GM10847 (cell line): ENCODE results near the gene SLC5A5.
A peak's percentile ranks its signal among the peaks of the same experiment; 100 is the strongest.

ENCODE experiments used
- POLR2A ChIP-seq: IDR thresholded peaks from 2 replicates; pipeline ENCODE4 v1.6.1; 2011; ENCODE audit not compliant: insufficient read length; ENCODE audit errors: extremely low read depth

Gene SLC5A5

GRCh38 chr19:17841810-17842662 is 29.7 kb upstream of the SLC5A5 start:
- no peak for TF ChIP-seq POLR2A

- no peak for TF ChIP-seq POLR2A
These were observed 29.0 kb upstream of the SLC5A5 start for GRCh38 chr19:17842663-17843291.

GRCh38 chr19:17843292-17843827 is 28.4 kb upstream of the SLC5A5 start:
- no peak for TF ChIP-seq POLR2A

- TF ChIP-seq POLR2A = no peak
These were observed 27.7 kb upstream of the SLC5A5 start for GRCh38 chr19:17843908-17844490.

- no peak for TF ChIP-seq POLR2A
These were observed 25.6 kb upstream of the SLC5A5 start for GRCh38 chr19:17846146-17846545.

- TF ChIP-seq POLR2A = peak; percentile 77
These were observed 24.0 kb upstream of the SLC5A5 start, which contains the start of gene JAK3 for GRCh38 chr19:17847538-17848366. JAK3 (minus strand) TSS chr19:17847982; CDS start chr19:17844417, 3,565 bp downstream.

- no peak for TF ChIP-seq POLR2A
These were observed 23.0 kb upstream of the SLC5A5 start for GRCh38 chr19:17848595-17849292.

- TF ChIP-seq POLR2A = no peak
These were observed 17.7 kb upstream of the SLC5A5 start for GRCh38 chr19:17854061-17854460.

- TF ChIP-seq POLR2A = no peak
These were observed 16.2 kb upstream of the SLC5A5 start for GRCh38 chr19:17855280-17856152.

- peak; percentile 95 for TF ChIP-seq POLR2A
These were observed 12.0 kb upstream of the SLC5A5 start, which contains the start of gene RPL18A for GRCh38 chr19:17859533-17860330. RPL18A (plus strand) TSS chr19:17859910; CDS start chr19:17859957, 47 bp downstream.

- no peak for TF ChIP-seq POLR2A
These were observed 11.3 kb upstream of the SLC5A5 start for GRCh38 chr19:17860331-17860992.

GRCh38 chr19:17860993-17861360 is 10.8 kb upstream of the SLC5A5 start:
- TF ChIP-seq POLR2A = no peak
